ENCODE results near the gene HRAS. TPM values are rescaled to one million over a fixed set of nuclear protein-coding genes. Genes with fewer than 3 reads are reported as not detected.

The HRAS gene
- total RNA-seq, 2 experiments from 2014 or later: 23.7 to 23.9 TPM

DNA sequence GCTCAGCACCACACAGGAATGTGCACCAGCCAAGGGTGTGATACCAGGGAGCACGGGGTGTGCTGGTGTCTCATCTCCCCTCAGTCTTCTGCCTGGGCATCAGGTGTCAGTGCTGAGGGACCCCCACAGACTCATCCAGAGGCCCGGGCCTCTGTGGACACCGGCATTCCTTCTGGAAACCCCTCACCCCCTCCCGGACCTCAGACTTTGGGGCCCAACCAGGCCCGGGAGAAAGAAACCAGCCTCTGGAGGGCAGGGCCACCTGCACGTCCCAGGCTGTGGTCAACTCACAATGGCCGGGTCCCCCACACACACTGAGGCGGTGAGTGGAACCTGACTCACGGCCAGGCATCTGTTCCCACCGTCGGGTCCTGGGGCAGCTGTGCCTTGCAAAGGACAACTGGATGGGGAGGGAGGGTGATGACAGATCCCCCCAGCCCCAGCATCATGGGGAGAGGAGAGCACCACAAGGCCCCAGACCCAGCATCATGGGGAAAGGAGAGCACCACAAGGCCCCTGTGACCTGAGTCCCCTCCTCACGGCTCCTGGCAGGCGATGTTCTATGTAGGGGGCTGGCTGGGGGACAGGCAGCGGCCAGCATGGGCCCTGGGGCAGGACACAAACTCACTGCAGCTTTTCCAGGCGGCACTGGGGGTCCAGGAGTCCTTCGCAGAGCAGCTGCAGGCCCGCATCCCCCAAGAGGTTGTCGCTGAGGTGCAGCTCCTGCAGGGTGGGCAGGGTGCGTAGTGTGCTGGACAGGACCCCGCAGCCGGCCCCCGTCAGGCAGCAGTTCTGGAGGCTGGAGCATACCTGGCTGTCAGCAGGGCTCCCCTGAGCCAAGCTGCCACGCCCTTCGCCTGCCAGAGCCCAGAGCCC is 35.9 kb downstream of the HRAS start:
- POLR2A ChIA-PET: interaction anchor here (1.5 kb wide), 1 partner anchor 50 kb away, joined by 3 read pairs; no protein-coding TSS in a partner anchor
- Mint-ChIP-seq H3K9me3 (no peaks in the 10 kb centered on the region), H3K27me3 (no peaks in the 10 kb centered on the region), H3K4me3 (no peak overlapping the region), H3K36me3 (ENCODE audit: low read depth) (peaks cover 43% of the 10 kb centered on the region), H3K27ac (no peak overlapping the region), H3K4me1 (ENCODE audit: low read depth) (peaks cover 4% of the 10 kb centered on the region)
- CTCF ChIA-PET: no interaction called here
- peaks cover 23% of the 10 kb centered on the region for H3K4me1 ChIP-seq (ENCODE audit: insufficient read depth, low read length)
- DNase-seq: no peak
- H3K27me3 ChIP-seq (ENCODE audit: control insufficient read depth in 1 of 2, insufficient read depth in 2 of 2, low read length in 2 of 2): no peaks in the 10 kb centered on the region
- no peaks in the 10 kb centered on the region for H3K9me3 ChIP-seq (ENCODE audit: control insufficient read depth in 1 of 2, insufficient read depth in 1 of 2, low read length in 2 of 2)
- intact Hi-C loops (cut with DNase I, micrococcal nuclease): loop anchor here in 1 of 2 experiments (10.0 kb wide), 1 partner anchor 45 kb away; the partner anchor contains the start of gene PTDSS2
- TF ChIP-seq, protein P1, sequence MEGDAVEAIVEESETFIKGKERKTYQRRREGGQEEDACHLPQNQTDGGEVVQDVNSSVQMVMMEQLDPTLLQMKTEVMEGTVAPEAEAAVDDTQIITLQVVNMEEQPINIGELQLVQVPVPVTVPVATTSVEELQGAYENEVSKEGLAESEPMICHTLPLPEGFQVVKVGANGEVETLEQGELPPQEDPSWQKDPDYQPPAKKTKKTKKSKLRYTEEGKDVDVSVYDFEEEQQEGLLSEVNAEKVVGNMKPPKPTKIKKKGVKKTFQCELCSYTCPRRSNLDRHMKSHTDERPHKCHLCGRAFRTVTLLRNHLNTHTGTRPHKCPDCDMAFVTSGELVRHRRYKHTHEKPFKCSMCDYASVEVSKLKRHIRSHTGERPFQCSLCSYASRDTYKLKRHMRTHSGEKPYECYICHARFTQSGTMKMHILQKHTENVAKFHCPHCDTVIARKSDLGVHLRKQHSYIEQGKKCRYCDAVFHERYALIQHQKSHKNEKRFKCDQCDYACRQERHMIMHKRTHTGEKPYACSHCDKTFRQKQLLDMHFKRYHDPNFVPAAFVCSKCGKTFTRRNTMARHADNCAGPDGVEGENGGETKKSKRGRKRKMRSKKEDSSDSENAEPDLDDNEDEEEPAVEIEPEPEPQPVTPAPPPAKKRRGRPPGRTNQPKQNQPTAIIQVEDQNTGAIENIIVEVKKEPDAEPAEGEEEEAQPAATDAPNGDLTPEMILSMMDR (IDR thresholded peaks at IDR 0.05): no peak
- no peak for ATAC-seq (ENCODE audit: poor library complexity)
- H3K36me3 ChIP-seq (ENCODE audit: insufficient read depth, low read length): peaks cover 68% of the 10 kb centered on the region
- no peak overlapping the region for H3K4me3 ChIP-seq (ENCODE audit: low read length)
- peak overlapping the region in 1 of 2 donors; percentile 13 for H3K27ac ChIP-seq (ENCODE audit: low read depth in 1 of 2, low read length in 2 of 2)

DNA sequence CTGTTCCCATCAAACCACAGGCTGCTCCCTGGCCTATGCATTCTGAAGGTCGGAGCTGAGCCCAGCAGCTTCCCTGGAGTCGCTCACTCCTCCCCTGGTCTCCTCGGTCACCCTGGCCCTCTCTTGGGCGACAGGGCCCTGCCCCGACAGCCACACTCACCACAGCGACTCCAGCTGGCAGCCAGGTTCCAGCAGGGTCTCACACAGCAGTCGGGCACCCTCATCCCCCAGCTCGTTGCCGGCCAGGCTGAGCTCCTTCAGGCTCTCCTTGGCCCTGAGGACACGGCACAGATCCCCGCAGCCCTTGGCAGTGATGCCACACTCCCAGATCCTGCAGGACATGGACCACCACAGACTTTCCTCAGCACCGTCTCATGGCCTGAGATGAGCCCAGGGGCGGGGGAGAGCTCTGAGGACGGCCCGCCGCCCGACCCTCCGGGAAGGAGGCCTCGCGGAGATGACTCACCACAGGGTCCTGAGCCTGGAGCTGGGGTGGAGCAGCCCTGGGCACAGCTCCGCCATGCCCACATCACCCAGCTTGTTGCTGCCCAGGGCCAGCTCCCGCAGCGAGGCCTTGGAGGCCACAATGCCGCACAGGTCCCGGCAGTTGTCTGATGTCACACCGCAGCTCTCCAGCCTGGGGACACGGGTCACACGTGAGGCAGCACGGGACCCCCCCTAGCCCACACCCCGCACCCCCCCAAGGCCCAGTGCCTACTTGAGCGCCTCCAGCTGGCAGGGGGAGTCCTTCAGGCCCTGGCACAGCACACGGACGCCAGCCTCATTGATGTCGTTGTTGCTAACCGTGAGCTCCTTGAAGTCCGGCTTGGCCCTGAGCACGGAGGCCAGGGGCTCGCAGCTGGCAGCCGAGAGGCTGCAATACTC is 36.8 kb downstream of the HRAS start:
- no peak overlapping the region for H3K27ac Mint-ChIP-seq
- CTCF ChIA-PET: no interaction called here
- H3K36me3 Mint-ChIP-seq (ENCODE audit: low read depth): peaks cover 47% of the 10 kb centered on the region
- H3K4me3 ChIP-seq (ENCODE audit: low read length): no peak overlapping the region
- H3K27me3 ChIP-seq (ENCODE audit: control insufficient read depth in 1 of 2, insufficient read depth in 2 of 2, low read length in 2 of 2): no peaks in the 10 kb centered on the region
- H3K4me1 Mint-ChIP-seq (ENCODE audit: low read depth): no peaks in the 10 kb centered on the region
- H3K9me3 ChIP-seq (ENCODE audit: control insufficient read depth in 1 of 2, insufficient read depth in 1 of 2, low read length in 2 of 2): no peaks in the 10 kb centered on the region
- POLR2A ChIA-PET: interaction anchor here (1.5 kb wide), 1 partner anchor 49 kb away, joined by 3 read pairs; no protein-coding TSS in a partner anchor
- intact Hi-C loops (cut with DNase I, micrococcal nuclease): no loop called here
- H3K4me1 ChIP-seq (ENCODE audit: insufficient read depth, low read length): peaks cover 14% of the 10 kb centered on the region
- H3K36me3 ChIP-seq (ENCODE audit: insufficient read depth, low read length): peaks cover 73% of the 10 kb centered on the region
- TF ChIP-seq, protein P1 (IDR thresholded peaks at IDR 0.05): no peak
- DNase-seq (no peak), ATAC-seq (ENCODE audit: poor library complexity) (no peak)
- H3K9me3 Mint-ChIP-seq: no peaks in the 10 kb centered on the region
- no peaks in the 10 kb centered on the region for H3K27me3 Mint-ChIP-seq
- no peak overlapping the region for H3K4me3 Mint-ChIP-seq
- H3K27ac ChIP-seq (ENCODE audit: low read depth in 1 of 2, low read length in 2 of 2): peak overlapping the region in 1 of 2 donors; percentile 13

DNA sequence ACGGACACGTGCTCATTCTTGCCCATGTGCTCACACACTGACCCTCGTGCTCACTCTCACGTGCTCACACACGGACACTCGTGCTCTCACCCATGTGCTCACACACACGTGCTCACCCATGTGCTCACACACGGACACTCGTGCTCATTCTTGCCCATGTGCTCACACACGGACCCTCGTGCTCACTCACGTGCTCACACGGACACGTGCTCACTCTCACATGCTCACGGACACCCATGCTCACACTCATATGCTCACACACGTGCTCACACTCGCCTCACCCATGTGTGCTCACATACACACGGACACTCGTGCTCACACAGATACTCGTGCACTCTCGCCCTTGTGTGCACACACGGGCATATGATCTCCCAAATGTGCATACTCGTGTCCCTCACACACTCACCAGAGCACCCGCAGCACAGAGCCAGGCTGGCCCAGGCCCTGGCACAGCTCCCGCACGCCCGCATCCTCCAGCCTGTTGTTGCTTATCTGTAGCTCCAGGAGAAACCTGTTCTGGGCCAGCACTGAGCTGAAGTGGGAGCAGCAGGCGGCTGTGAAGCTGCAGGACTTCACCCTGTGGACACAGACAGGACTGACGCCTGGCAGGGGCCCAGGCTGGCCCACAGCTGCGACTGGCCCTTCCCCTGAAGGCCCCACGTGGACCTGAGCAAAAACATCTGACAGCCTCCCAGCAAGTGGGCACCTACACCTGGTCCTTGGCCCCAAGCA is 37.6 kb downstream of the HRAS start:
- CTCF ChIA-PET: no interaction called here
- intact Hi-C loops (cut with DNase I, micrococcal nuclease): no loop called here
- no peaks in the 10 kb centered on the region for H3K27me3 ChIP-seq (ENCODE audit: control insufficient read depth in 1 of 2, insufficient read depth in 2 of 2, low read length in 2 of 2)
- Mint-ChIP-seq H3K36me3 (ENCODE audit: low read depth) (peaks cover 56% of the 10 kb centered on the region), H3K4me3 (no peak overlapping the region), H3K27ac (peak overlapping the region; percentile 20), H3K27me3 (no peaks in the 10 kb centered on the region), H3K4me1 (ENCODE audit: low read depth) (no peaks in the 10 kb centered on the region), H3K9me3 (no peaks in the 10 kb centered on the region)
- ATAC-seq (ENCODE audit: poor library complexity) (no peak), DNase-seq (no peak)
- H3K4me3 ChIP-seq (ENCODE audit: low read length): no peak overlapping the region
- TF ChIP-seq, protein P1 (IDR thresholded peaks at IDR 0.05): no peak
- POLR2A ChIA-PET: no interaction called here
- H3K36me3 ChIP-seq (ENCODE audit: insufficient read depth, low read length): peaks cover 73% of the 10 kb centered on the region
- H3K27ac ChIP-seq (ENCODE audit: low read depth in 1 of 2, low read length in 2 of 2): no peak overlapping the region
- peaks cover 7% of the 10 kb centered on the region for H3K4me1 ChIP-seq (ENCODE audit: insufficient read depth, low read length)
- no peaks in the 10 kb centered on the region for H3K9me3 ChIP-seq (ENCODE audit: control insufficient read depth in 1 of 2, insufficient read depth in 1 of 2, low read length in 2 of 2)

Measured in CD4-positive, alpha-beta T cell (primary cell).